Type B pancreatic cell (in vitro differentiated cells): ENCODE measurements around the gene SNTB2. TPM values are rescaled to one million over a fixed set of nuclear protein-coding genes. Genes with fewer than 3 reads are reported as not detected.

Experiments
- DNase-seq: peaks from one replicate; pipeline ENCODE4 v3.0.0; 2021; ENCODE audit warnings: mixed read lengths; ENCODE audit not compliant: unreplicated experiment; ENCODE audit errors: extremely low spot score
- H3K27ac Mint-ChIP-seq: 2 replicates; pipeline ENCODE4 v1.8.0; 2021; ENCODE audit warnings: mild to moderate bottlenecking, mixed read lengths
- H3K27me3 Mint-ChIP-seq: 2 replicates; pipeline ENCODE4 v1.8.0; 2021; ENCODE audit warnings: mixed read lengths
- H3K36me3 Mint-ChIP-seq: 2 replicates; pipeline ENCODE4 v1.8.0; 2021; ENCODE audit warnings: mixed read lengths
- H3K4me1 Mint-ChIP-seq: one replicate; pipeline ENCODE4 v1.8.0; 2021; ENCODE audit warnings: mixed read lengths; ENCODE audit not compliant: unreplicated experiment
- H3K4me3 Mint-ChIP-seq: 2 replicates; pipeline ENCODE4 v1.8.0; 2021; ENCODE audit warnings: mild to moderate bottlenecking, mixed read lengths
- H3K9me3 Mint-ChIP-seq: 2 replicates; pipeline ENCODE4 v1.8.0; 2021; ENCODE audit warnings: mixed read lengths
- CTCF ChIP-seq: fragments of 200-600 bp; sonication (generic); conservative IDR thresholded peaks from 2 replicates; pipeline ENCODE4 v1.5.0; 2021; ENCODE audit warnings: antibody characterized with exemption, mild to moderate bottlenecking
- total RNA-seq: library from RNA; stranded (reverse); gene quantifications from 2 replicates; pipeline ENCODE4 v1.2.1, GENCODE V29; 2021; ENCODE audit warnings: low replicate concordance

Gene SNTB2
- total RNA-seq, 1 donor from 2014 or later = 22.2 TPM

GRCh38 chr16:69199382-69199781 is 12.4 kb downstream of the SNTB2 start:
- peaks cover 36% of the 10 kb centered on the region for H3K4me1 Mint-ChIP-seq
- H3K36me3 Mint-ChIP-seq = no peaks in the 10 kb centered on the region
- no peaks in the 10 kb centered on the region for H3K9me3 Mint-ChIP-seq
- DNase-seq = no peak
- no peak overlapping the region for H3K4me3 Mint-ChIP-seq
- no peak for TF ChIP-seq CTCF
- H3K27me3 Mint-ChIP-seq = no peaks in the 10 kb centered on the region
- no peak overlapping the region for H3K27ac Mint-ChIP-seq

GRCh38 chr16:69201291-69201690 is 14.3 kb downstream of the SNTB2 start:
- Mint-ChIP-seq H3K4me1 (peaks cover 41% of the 10 kb centered on the region), H3K9me3 (no peaks in the 10 kb centered on the region), H3K36me3 (peaks cover 4% of the 10 kb centered on the region), H3K27ac (no peak overlapping the region), H3K27me3 (no peaks in the 10 kb centered on the region), H3K4me3 (no peak overlapping the region)
- no peak for TF ChIP-seq CTCF
- DNase-seq = no peak

- no peak for TF ChIP-seq CTCF
- Mint-ChIP-seq H3K4me1 (peaks cover 39% of the 10 kb centered on the region), H3K27me3 (no peaks in the 10 kb centered on the region), H3K9me3 (no peaks in the 10 kb centered on the region), H3K27ac (no peak overlapping the region), H3K4me3 (no peak overlapping the region), H3K36me3 (peaks cover 4% of the 10 kb centered on the region)
- no peak for DNase-seq
Measured at GRCh38 chr16:69201787-69202186, 14.8 kb downstream of the SNTB2 start.

DNA sequence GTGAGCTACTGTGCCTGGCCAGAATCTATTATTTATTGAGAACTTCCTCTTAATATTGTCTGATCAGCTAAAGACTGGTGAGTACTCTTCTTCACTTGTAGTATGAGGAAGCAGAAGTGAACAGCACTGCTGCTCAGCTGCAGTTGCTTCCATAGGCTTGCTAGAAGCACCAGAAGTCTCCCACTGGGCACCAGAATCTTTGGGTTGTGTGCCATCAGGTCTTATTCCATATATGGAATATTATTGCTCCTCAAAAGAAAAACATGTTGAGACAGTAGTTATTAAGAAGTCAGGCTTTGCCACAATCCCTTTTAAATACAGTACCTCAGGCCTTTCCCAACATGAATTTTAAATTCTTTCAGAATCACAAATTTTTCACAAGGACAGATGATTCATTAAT is 17.2 kb downstream of the SNTB2 start:
- Mint-ChIP-seq H3K4me3 (no peak overlapping the region), H3K36me3 (peaks cover 4% of the 10 kb centered on the region), H3K9me3 (no peaks in the 10 kb centered on the region), H3K27me3 (no peaks in the 10 kb centered on the region), H3K4me1 (peaks cover 29% of the 10 kb centered on the region), H3K27ac (no peak overlapping the region)
- DNase-seq = no peak
- no peak for TF ChIP-seq CTCF

DNA sequence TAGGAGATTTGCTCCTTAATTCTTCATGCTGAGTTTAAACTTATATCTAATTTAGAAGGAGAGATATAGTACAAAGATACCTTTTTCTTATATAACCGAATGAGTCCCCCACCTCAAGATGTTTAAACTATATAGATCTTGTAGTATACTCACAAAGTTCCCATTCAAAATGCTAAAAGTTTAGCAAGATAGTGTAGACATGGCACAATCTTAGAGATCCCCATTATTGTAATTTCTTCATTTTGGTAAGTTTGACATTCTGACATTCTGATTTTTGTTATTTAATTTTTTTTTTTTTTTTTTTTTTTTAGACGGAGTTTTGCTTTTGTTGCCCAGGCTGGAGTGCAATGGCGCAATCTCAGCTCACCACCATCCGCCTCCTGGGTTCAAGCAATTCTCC is 22.8 kb downstream of the SNTB2 start:
- TF ChIP-seq CTCF = no peak
- H3K4me1 Mint-ChIP-seq = peaks cover 1% of the 10 kb centered on the region
- H3K36me3 Mint-ChIP-seq = peaks cover 11% of the 10 kb centered on the region
- H3K9me3 Mint-ChIP-seq = no peaks in the 10 kb centered on the region
- H3K27ac Mint-ChIP-seq = no peak overlapping the region
- no peak overlapping the region for H3K4me3 Mint-ChIP-seq
- no peaks in the 10 kb centered on the region for H3K27me3 Mint-ChIP-seq
- DNase-seq = no peak

GRCh38 chr16:69217433-69217832 is 30.5 kb downstream of the SNTB2 start:
- H3K36me3 Mint-ChIP-seq = no peaks in the 10 kb centered on the region
- peak overlapping the region; percentile 3 for H3K27ac Mint-ChIP-seq
- TF ChIP-seq CTCF = no peak
- peaks cover 16% of the 10 kb centered on the region for H3K4me1 Mint-ChIP-seq
- H3K4me3 Mint-ChIP-seq = no peak overlapping the region
- DNase-seq = no peak
- no peaks in the 10 kb centered on the region for H3K27me3 Mint-ChIP-seq
- no peaks in the 10 kb centered on the region for H3K9me3 Mint-ChIP-seq
